ENCODE data around the gene ARL15. TPM values are rescaled to one million over a fixed set of nuclear protein-coding genes. Genes with fewer than 3 reads are reported as not detected.

ARL15 gene
- total RNA-seq, 1 experiment from 2014 or later = 18.3 TPM

DNA sequence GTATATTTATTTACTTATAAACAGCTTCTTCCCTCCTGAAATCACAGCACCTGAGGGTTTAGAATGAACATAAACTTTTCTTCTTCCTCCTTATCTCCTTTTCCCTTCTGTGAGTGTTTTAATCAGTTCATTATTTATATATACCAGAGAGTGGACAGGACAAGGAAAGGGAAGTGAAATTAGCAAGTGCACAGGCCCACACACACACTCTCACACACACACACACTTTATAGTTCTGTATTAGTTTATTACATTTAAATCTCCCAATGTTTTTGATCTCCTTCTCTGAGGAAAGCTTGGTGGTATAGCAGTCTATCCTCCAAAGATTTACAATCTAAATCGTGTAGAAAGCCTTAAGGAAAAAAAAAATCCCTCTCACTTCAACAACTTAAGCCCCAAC is 396.4 kb downstream of the ARL15 start:
- H3K27me3 ChIP-seq (replicated peaks; ENCODE audit: insufficient read depth, low read depth, low read length, poor library complexity) = no peaks in the 10 kb centered on the region
- no peaks in the 10 kb centered on the region for H3K36me3 ChIP-seq (ENCODE audit: insufficient read depth, low read length, poor library complexity, severe bottlenecking)
- H3K27ac ChIP-seq (ENCODE audit: low read depth, low read length, poor library complexity, severe bottlenecking) = no peak overlapping the region
- no peak for DNase-seq (ENCODE audit: low spot score)
- TF ChIP-seq, protein P1, sequence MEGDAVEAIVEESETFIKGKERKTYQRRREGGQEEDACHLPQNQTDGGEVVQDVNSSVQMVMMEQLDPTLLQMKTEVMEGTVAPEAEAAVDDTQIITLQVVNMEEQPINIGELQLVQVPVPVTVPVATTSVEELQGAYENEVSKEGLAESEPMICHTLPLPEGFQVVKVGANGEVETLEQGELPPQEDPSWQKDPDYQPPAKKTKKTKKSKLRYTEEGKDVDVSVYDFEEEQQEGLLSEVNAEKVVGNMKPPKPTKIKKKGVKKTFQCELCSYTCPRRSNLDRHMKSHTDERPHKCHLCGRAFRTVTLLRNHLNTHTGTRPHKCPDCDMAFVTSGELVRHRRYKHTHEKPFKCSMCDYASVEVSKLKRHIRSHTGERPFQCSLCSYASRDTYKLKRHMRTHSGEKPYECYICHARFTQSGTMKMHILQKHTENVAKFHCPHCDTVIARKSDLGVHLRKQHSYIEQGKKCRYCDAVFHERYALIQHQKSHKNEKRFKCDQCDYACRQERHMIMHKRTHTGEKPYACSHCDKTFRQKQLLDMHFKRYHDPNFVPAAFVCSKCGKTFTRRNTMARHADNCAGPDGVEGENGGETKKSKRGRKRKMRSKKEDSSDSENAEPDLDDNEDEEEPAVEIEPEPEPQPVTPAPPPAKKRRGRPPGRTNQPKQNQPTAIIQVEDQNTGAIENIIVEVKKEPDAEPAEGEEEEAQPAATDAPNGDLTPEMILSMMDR (conservative IDR thresholded peaks at IDR 0.05; ENCODE audit: low read depth, low read length) = no peak
- no peak for TF ChIP-seq EZH2 (IDR thresholded peaks at IDR 0.05; ENCODE audit: borderline replicate concordance, low read depth, low read length, poor library complexity, severe bottlenecking)
- no peaks in the 10 kb centered on the region for H3K9me3 ChIP-seq (ENCODE audit: low read depth, low read length, poor library complexity, severe bottlenecking)
- no peaks in the 10 kb centered on the region for H3K4me1 ChIP-seq (ENCODE audit: insufficient read depth, low read length, poor library complexity, severe bottlenecking)
- intact Hi-C loops (cut with micrococcal nuclease; ENCODE audit: unreplicated experiment) = no loop called here
- POLR2A ChIA-PET (ENCODE audit: low non-redundant PET) = no interaction called here
- CTCF ChIA-PET = no interaction called here
- BruUV-seq (replicated peaks) = no TSS peak
- no peak overlapping the region for H3K4me3 ChIP-seq (ENCODE audit: low read depth, low read length, poor library complexity, severe bottlenecking)

DNA sequence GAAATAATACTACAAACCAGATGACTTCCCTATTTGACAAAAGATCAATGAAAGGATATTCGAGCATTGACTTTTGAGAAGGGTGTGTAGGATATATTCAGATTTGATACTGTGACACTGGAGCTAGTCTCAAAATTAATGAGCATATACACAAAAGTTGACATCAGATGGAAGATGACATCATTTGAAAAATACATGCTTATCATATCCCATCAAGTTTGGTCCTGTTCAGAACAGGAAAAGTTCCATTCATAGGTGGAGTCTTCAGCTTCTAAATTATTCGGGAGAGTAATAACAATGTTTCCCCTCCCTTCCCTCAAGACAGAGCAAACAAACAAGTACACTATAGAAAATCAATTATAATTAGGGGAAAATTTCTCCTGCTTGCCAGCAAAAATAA is 401.6 kb downstream of the ARL15 start:
- ChIA-PET CTCF (no interaction called here), POLR2A (ENCODE audit: low non-redundant PET) (no interaction called here)
- H3K36me3 ChIP-seq (ENCODE audit: insufficient read depth, low read length, poor library complexity, severe bottlenecking) = no peaks in the 10 kb centered on the region
- no peaks in the 10 kb centered on the region for H3K27me3 ChIP-seq (replicated peaks; ENCODE audit: insufficient read depth, low read depth, low read length, poor library complexity)
- BruUV-seq (replicated peaks) = no TSS peak
- TF ChIP-seq, protein P1 (conservative IDR thresholded peaks at IDR 0.05; ENCODE audit: low read depth, low read length) = no peak
- TF ChIP-seq EZH2 (IDR thresholded peaks at IDR 0.05; ENCODE audit: borderline replicate concordance, low read depth, low read length, poor library complexity, severe bottlenecking) = no peak
- no peak for DNase-seq (ENCODE audit: low spot score)
- H3K9me3 ChIP-seq (ENCODE audit: low read depth, low read length, poor library complexity, severe bottlenecking) = no peaks in the 10 kb centered on the region
- H3K4me3 ChIP-seq (ENCODE audit: low read depth, low read length, poor library complexity, severe bottlenecking) = no peak overlapping the region
- intact Hi-C loops (cut with micrococcal nuclease; ENCODE audit: unreplicated experiment) = no loop called here
- no peaks in the 10 kb centered on the region for H3K4me1 ChIP-seq (ENCODE audit: insufficient read depth, low read length, poor library complexity, severe bottlenecking)
- no peak overlapping the region for H3K27ac ChIP-seq (ENCODE audit: low read depth, low read length, poor library complexity, severe bottlenecking)

DNA sequence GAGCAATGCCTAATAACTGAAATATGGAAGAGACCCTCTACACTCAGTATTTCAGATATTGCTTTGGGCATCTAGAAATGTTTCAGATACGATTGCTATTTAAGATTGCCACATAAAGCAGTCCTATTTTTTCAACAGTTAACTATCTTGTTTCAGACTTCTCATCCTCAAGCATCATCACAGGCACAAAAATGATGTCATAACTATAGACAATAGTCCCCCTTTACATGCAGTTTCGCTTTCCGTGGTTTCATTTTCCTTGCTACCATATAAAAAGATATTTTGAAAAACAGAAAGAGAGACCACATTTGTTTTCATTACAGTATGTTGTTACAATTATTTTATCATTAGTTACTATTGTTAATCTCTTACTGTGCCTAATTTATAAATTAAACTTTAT is 402.5 kb downstream of the ARL15 start:
- intact Hi-C loops (cut with micrococcal nuclease; ENCODE audit: unreplicated experiment) = no loop called here
- POLR2A ChIA-PET (ENCODE audit: low non-redundant PET) = no interaction called here
- BruUV-seq (replicated peaks) = no TSS peak
- TF ChIP-seq, protein P1 (conservative IDR thresholded peaks at IDR 0.05; ENCODE audit: low read depth, low read length) = no peak
- H3K4me1 ChIP-seq (ENCODE audit: insufficient read depth, low read length, poor library complexity, severe bottlenecking) = no peaks in the 10 kb centered on the region
- no peaks in the 10 kb centered on the region for H3K27me3 ChIP-seq (replicated peaks; ENCODE audit: insufficient read depth, low read depth, low read length, poor library complexity)
- CTCF ChIA-PET = no interaction called here
- no peak for DNase-seq (ENCODE audit: low spot score)
- no peak overlapping the region for H3K4me3 ChIP-seq (ENCODE audit: low read depth, low read length, poor library complexity, severe bottlenecking)
- H3K27ac ChIP-seq (ENCODE audit: low read depth, low read length, poor library complexity, severe bottlenecking) = no peak overlapping the region
- H3K36me3 ChIP-seq (ENCODE audit: insufficient read depth, low read length, poor library complexity, severe bottlenecking) = no peaks in the 10 kb centered on the region
- H3K9me3 ChIP-seq (ENCODE audit: low read depth, low read length, poor library complexity, severe bottlenecking) = no peaks in the 10 kb centered on the region
